SH-SY5Y (cell line): ENCODE measurements around the gene TMEM184A.

ENCODE experiments used
- GATA2 ChIP-seq: IDR thresholded peaks from 2 replicates; pipeline ENCODE4 v1.6.1; 2011; ENCODE audit warnings: mild to moderate bottlenecking, low read depth, low read length
- GATA3 ChIP-seq: IDR thresholded peaks from 2 replicates; pipeline ENCODE4 v1.6.1; 2011; ENCODE audit warnings: low read depth, mild to moderate bottlenecking, low read length, moderate library complexity

GRCh38 chr7:1539181-1539881, 16.7 kb downstream of the TMEM184A start:
- no peak for TF ChIP-seq GATA3
- no peak for TF ChIP-seq GATA2
